WTC11 (cell line): ENCODE data around the gene MSLN. TPM values are rescaled to one million over a fixed set of nuclear protein-coding genes. Genes with fewer than 3 reads are reported as not detected.

Source experiments
- ATAC-seq: fragments of 200-7000 bp; cut with Tn5 transposase; 2 replicates; pipeline ENCODE4 v1.10.0; 2021; ENCODE audit warnings: mild to moderate bottlenecking, moderate library complexity
- CTCF ChIA-PET: fragments of 300-600 bp; sonication (Branson Sonifier 250); formaldehyde crosslinking; loops from one replicate; lab custom pipeline; 2021; ENCODE audit warnings: antibody characterized with exemption; lab: Charles Lee
- POLR2A ChIA-PET: fragments of 350-600 bp; sonication (Branson Sonifier 250); formaldehyde crosslinking; loops from one replicate; lab custom pipeline; 2021; ENCODE audit warnings: antibody characterized with exemption; lab: Charles Lee
- DNase-seq: peaks from one replicate; pipeline ENCODE4 v3.0.0; 2021; ENCODE audit warnings: low spot score
- H3K27ac Mint-ChIP-seq: 2 replicates; pipeline ENCODE4 v1.8.0; 2021; ENCODE audit warnings: mixed read lengths
- H3K27me3 Mint-ChIP-seq: 2 replicates; pipeline ENCODE4 v1.8.0; 2021; ENCODE audit warnings: low read depth, mild to moderate bottlenecking, moderate library complexity, mixed read lengths
- H3K36me3 Mint-ChIP-seq: 2 replicates; pipeline ENCODE4 v1.8.0; 2021; ENCODE audit warnings: mixed read lengths
- H3K4me1 Mint-ChIP-seq: 2 replicates; pipeline ENCODE4 v1.8.0; 2022; ENCODE audit warnings: mixed read lengths
- H3K4me3 Mint-ChIP-seq: 2 replicates; pipeline ENCODE4 v1.8.0; 2021; ENCODE audit warnings: mild to moderate bottlenecking, moderate library complexity, mixed read lengths
- H3K9me3 Mint-ChIP-seq: 2 replicates; pipeline ENCODE4 v1.8.0; 2021; ENCODE audit warnings: mixed read lengths
- ATF2 ChIP-seq: sonication (generic); formaldehyde crosslinking; IDR thresholded peaks from 2 replicates; pipeline ENCODE4 v1.8.1; 2022; ENCODE audit warnings: low read depth, missing genetic modification reagents, borderline replicate concordance
- ATF3 ChIP-seq: sonication (generic); formaldehyde crosslinking; conservative IDR thresholded peaks from 2 replicates; pipeline ENCODE4 v1.8.1; 2022; ENCODE audit warnings: mild to moderate bottlenecking, missing genetic modification reagents
- ATF6 ChIP-seq: sonication (generic); formaldehyde crosslinking; IDR thresholded peaks from 2 replicates; pipeline ENCODE4 v1.8.1; 2023; ENCODE audit warnings: mild to moderate bottlenecking, missing genetic modification reagents
- CBFB ChIP-seq: sonication (generic); formaldehyde crosslinking; IDR thresholded peaks from 2 replicates; pipeline ENCODE4 v1.8.1; 2022; ENCODE audit warnings: mild to moderate bottlenecking, low read depth, missing genetic modification reagents
- CREM ChIP-seq: sonication (generic); formaldehyde crosslinking; IDR thresholded peaks from 2 replicates; pipeline ENCODE4 v1.8.1; 2022; ENCODE audit warnings: mild to moderate bottlenecking, missing genetic modification reagents, moderate library complexity
- E2F5 ChIP-seq: sonication (generic); formaldehyde crosslinking; IDR thresholded peaks from 2 replicates; pipeline ENCODE4 v1.8.1; 2022; ENCODE audit warnings: mild to moderate bottlenecking, moderate library complexity, missing genetic modification reagents
- EMX1 ChIP-seq: fragments of 250-450 bp; sonication (Bioruptor Pico); IDR thresholded peaks from 2 replicates; pipeline ENCODE4 v1.8.0; 2021; ENCODE audit warnings: mild to moderate bottlenecking
- GABPB1 ChIP-seq: sonication (generic); formaldehyde crosslinking; IDR thresholded peaks from 2 replicates; pipeline ENCODE4 v1.8.1; 2023; ENCODE audit warnings: mild to moderate bottlenecking, missing genetic modification reagents
- JUN ChIP-seq: sonication (generic); formaldehyde crosslinking; IDR thresholded peaks from 2 replicates; pipeline ENCODE4 v1.8.0; 2023; ENCODE audit warnings: mild to moderate bottlenecking, missing genetic modification reagents
- NR1H2 ChIP-seq: sonication (generic); formaldehyde crosslinking; IDR thresholded peaks from 2 replicates; pipeline ENCODE4 v1.9.0; 2021; ENCODE audit warnings: mild to moderate bottlenecking, moderate library complexity, missing genetic modification reagents
- SOX15 ChIP-seq: fragments of 250-450 bp; sonication (Bioruptor Pico); IDR thresholded peaks from 2 replicates; pipeline ENCODE4 v1.9.0; 2021; ENCODE audit warnings: mild to moderate bottlenecking
- TEAD4 ChIP-seq: sonication (generic); formaldehyde crosslinking; IDR thresholded peaks from 2 replicates; pipeline ENCODE4 v1.8.0; 2022; ENCODE audit warnings: mild to moderate bottlenecking, missing genetic modification reagents
- ZBTB43 ChIP-seq: sonication (generic); formaldehyde crosslinking; IDR thresholded peaks from 2 replicates; pipeline ENCODE4 v1.8.1; 2023; ENCODE audit warnings: mild to moderate bottlenecking, missing genetic modification reagents
- ZMAT4 ChIP-seq: fragments of 250-450 bp; sonication (Bioruptor Pico); IDR thresholded peaks from 2 replicates; pipeline ENCODE4 v1.9.0; 2021; ENCODE audit warnings: mild to moderate bottlenecking
- ZNF219 ChIP-seq: sonication (generic); formaldehyde crosslinking; IDR thresholded peaks from 2 replicates; pipeline ENCODE4 v1.8.0; 2023; ENCODE audit warnings: missing genetic modification reagents, mild to moderate bottlenecking, borderline replicate concordance
- ZNF232 ChIP-seq: sonication (generic); formaldehyde crosslinking; IDR thresholded peaks from 2 replicates; pipeline ENCODE4 v1.8.0; 2022; ENCODE audit warnings: mild to moderate bottlenecking, missing genetic modification reagents
- ZNF317 ChIP-seq: sonication (generic); formaldehyde crosslinking; IDR thresholded peaks from 2 replicates; pipeline ENCODE4 v1.8.1; 2023; ENCODE audit warnings: low read depth, mild to moderate bottlenecking, moderate library complexity, missing genetic modification reagents, borderline replicate concordance
- ZNF396 ChIP-seq: fragments of 250-450 bp; sonication (Bioruptor Pico); IDR thresholded peaks from 2 replicates; pipeline ENCODE4 v1.8.0; 2021; ENCODE audit warnings: mild to moderate bottlenecking, moderate library complexity, borderline replicate concordance
- ZNF416 ChIP-seq: fragments of 250-450 bp; sonication (Bioruptor Pico); IDR thresholded peaks from 2 replicates; pipeline ENCODE4 v1.9.0; 2021; ENCODE audit warnings: mild to moderate bottlenecking, inconsistent platforms
- ZNF532 ChIP-seq: fragments of 250-450 bp; sonication (Bioruptor Pico); IDR thresholded peaks from 2 replicates; pipeline ENCODE4 v1.9.0; 2021; ENCODE audit warnings: mild to moderate bottlenecking, borderline replicate concordance
- total RNA-seq: library from RNA; stranded (reverse); gene quantifications from 3 replicates; pipeline ENCODE4 v1.2.3, GENCODE V29; 2021

The MSLN gene
- total RNA-seq, 1 experiment from 2014 or later: 0.20 TPM

GRCh38 chr16:718389-718788, 42.1 kb upstream of the MSLN start:
- ATAC-seq (no peak), DNase-seq (no peak)
- ChIA-PET CTCF (no interaction called here), POLR2A (no interaction called here)
- H3K4me3 Mint-ChIP-seq: no peak overlapping the region
- no peaks in the 10 kb centered on the region; the same call in 1 of the 2 replicates for H3K36me3 Mint-ChIP-seq
- H3K9me3 Mint-ChIP-seq: no peaks in the 10 kb centered on the region
- peaks cover 27% of the 10 kb centered on the region for H3K27me3 Mint-ChIP-seq
- peaks cover 16% of the 10 kb centered on the region for H3K4me1 Mint-ChIP-seq
- no peak overlapping the region for H3K27ac Mint-ChIP-seq
- TF ChIP-seq EMX1 (CRISPR knock-in tag) (0 out of 2 replicates have a peak, but pooled peaks have one; percentile 7), ZBTB43 (CRISPR knock-in tag) (no peak), GABPB1 (no peak)

GRCh38 chr16:718922-719321, 41.6 kb upstream of the MSLN start:
- ATAC-seq (no peak), DNase-seq (no peak)
- Mint-ChIP-seq H3K4me1 (peaks cover 16% of the 10 kb centered on the region), H3K36me3 (no peaks in the 10 kb centered on the region; the same call in 1 of the 2 replicates), H3K4me3 (peak overlapping the region; percentile 45), H3K27me3 (peaks cover 22% of the 10 kb centered on the region), H3K27ac (no peak overlapping the region), H3K9me3 (no peaks in the 10 kb centered on the region)
- TF ChIP-seq NR1H2 (CRISPR knock-in tag) (no peak), E2F5 (CRISPR knock-in tag) (no peak), ATF3 (no peak), JUN (no peak), ZNF317 (CRISPR knock-in tag) (no peak), TEAD4 (CRISPR knock-in tag) (no peak), ZMAT4 (CRISPR knock-in tag) (no peak), SOX15 (CRISPR knock-in tag) (no peak), ATF6 (CRISPR knock-in tag) (no peak), CREM (no peak), ZNF219 (no peak), ATF2 (CRISPR knock-in tag) (no peak), ZNF532 (CRISPR knock-in tag) (no peak), ZNF416 (CRISPR knock-in tag) (no peak), CBFB (CRISPR knock-in tag) (no peak), EMX1 (CRISPR knock-in tag) (no peak), ZNF232 (CRISPR knock-in tag) (no peak), ZNF396 (CRISPR knock-in tag) (no peak)
- ChIA-PET POLR2A (no interaction called here), CTCF (interaction anchor here (1.5 to 2.8 kb wide), 4 partner anchors 9 to 66 kb away, joined by 7 to 19 read pairs (median 10); partner anchors contain the start of gene RHBDL1)
